WERI-Rb-1 (cell line): ENCODE results near the gene DBH.

Source experiments
- DNase-seq: peaks from one replicate; pipeline ENCODE4 v3.0.0-alpha.2; 2020
- H3K27ac ChIP-seq: fragments of 250-450 bp; sonication (Bioruptor Pico); 2 replicates; pipeline ENCODE4 v1.5.1; 2020; ENCODE audit warnings: mild to moderate bottlenecking, moderate library complexity
- H3K27me3 ChIP-seq: fragments of 250-450 bp; sonication (Bioruptor Pico); 2 replicates; pipeline ENCODE4 v1.5.1; 2021; ENCODE audit warnings: mild to moderate bottlenecking, low read depth, moderate library complexity; ENCODE audit not compliant: insufficient read depth, severe bottlenecking
- H3K36me3 ChIP-seq: fragments of 250-450 bp; sonication (Bioruptor Pico); 2 replicates; pipeline ENCODE4 v1.5.1; 2020; ENCODE audit warnings: mild to moderate bottlenecking, moderate library complexity
- H3K4me3 ChIP-seq: 2 replicates; pipeline ENCODE4 v1.5.1; 2011; ENCODE audit warnings: low read depth, mild to moderate bottlenecking, control low read depth, low read length
- H3K9me3 ChIP-seq: fragments of 250-450 bp; sonication (Bioruptor Pico); 2 replicates; pipeline ENCODE4 v1.5.1; 2021; ENCODE audit warnings: mild to moderate bottlenecking, moderate library complexity; ENCODE audit not compliant: severe bottlenecking
- CTCF ChIP-seq: IDR thresholded peaks from 2 replicates; pipeline ENCODE4 v1.5.1; 2011; ENCODE audit warnings: low read depth, mild to moderate bottlenecking, control low read depth, inconsistent platforms, low read length

DBH gene

GRCh38 chr9:133691626-133692363 lies 55.6 kb downstream of the DBH start:
- no peak overlapping the region; the same call in 1 of the 2 replicates for H3K27ac ChIP-seq
- H3K27me3 ChIP-seq, result no peaks in the 10 kb centered on the region
- peaks cover 93% of the 10 kb centered on the region for H3K36me3 ChIP-seq
- no peak overlapping the region for H3K4me3 ChIP-seq
- H3K9me3 ChIP-seq, result no peaks in the 10 kb centered on the region
- TF ChIP-seq CTCF, result no peak
- DNase-seq, result no peak

GRCh38 chr9:133692364-133692985 lies 56.3 kb downstream of the DBH start:
- Histone ChIP-seq H3K27ac (peak overlapping the region; percentile 30; the same call in 1 of the 2 replicates), H3K4me3 (no peak overlapping the region), H3K9me3 (no peaks in the 10 kb centered on the region), H3K27me3 (no peaks in the 10 kb centered on the region), H3K36me3 (peaks cover 91% of the 10 kb centered on the region)
- no peak for TF ChIP-seq CTCF
- DNase-seq, result no peak

- no peak for TF ChIP-seq CTCF
- Histone ChIP-seq H3K9me3 (no peaks in the 10 kb centered on the region), H3K27me3 (no peaks in the 10 kb centered on the region), H3K36me3 (peaks cover 89% of the 10 kb centered on the region), H3K27ac (no peak overlapping the region; the same call in 1 of the 2 replicates), H3K4me3 (no peak overlapping the region)
- DNase-seq, result no peak
Measured at GRCh38 chr9:133693116-133693515, 57.0 kb downstream of the DBH start.

- H3K4me3 ChIP-seq, result no peak overlapping the region
- no peak for TF ChIP-seq CTCF
- peaks cover 90% of the 10 kb centered on the region for H3K36me3 ChIP-seq
- peak overlapping the region; percentile 47 for H3K27ac ChIP-seq
- no peak for DNase-seq
- H3K27me3 ChIP-seq, result no peaks in the 10 kb centered on the region
- H3K9me3 ChIP-seq, result no peaks in the 10 kb centered on the region
Measured at GRCh38 chr9:133693703-133694529, 57.8 kb downstream of the DBH start.

- H3K27ac ChIP-seq, result peak overlapping the region; percentile 47
- H3K36me3 ChIP-seq, result peaks cover 90% of the 10 kb centered on the region
- DNase-seq, result peak; percentile 71
- no peak overlapping the region for H3K4me3 ChIP-seq
- TF ChIP-seq CTCF, result no peak
- no peaks in the 10 kb centered on the region for H3K9me3 ChIP-seq
- no peaks in the 10 kb centered on the region for H3K27me3 ChIP-seq
Measured at GRCh38 chr9:133694686-133695085, 58.5 kb downstream of the DBH start.
